ENCODE results near the gene NUTM1. TPM values are rescaled to one million over a fixed set of nuclear protein-coding genes. Genes with fewer than 3 reads are reported as not detected.
"Not testable (repeated sequence)": the region's sequence is repeated elsewhere in the genome, so short reads cannot be mapped to it uniquely, and the experiment has no call there.

Gene NUTM1
- total RNA-seq, 1 donor: not detected

DNA sequence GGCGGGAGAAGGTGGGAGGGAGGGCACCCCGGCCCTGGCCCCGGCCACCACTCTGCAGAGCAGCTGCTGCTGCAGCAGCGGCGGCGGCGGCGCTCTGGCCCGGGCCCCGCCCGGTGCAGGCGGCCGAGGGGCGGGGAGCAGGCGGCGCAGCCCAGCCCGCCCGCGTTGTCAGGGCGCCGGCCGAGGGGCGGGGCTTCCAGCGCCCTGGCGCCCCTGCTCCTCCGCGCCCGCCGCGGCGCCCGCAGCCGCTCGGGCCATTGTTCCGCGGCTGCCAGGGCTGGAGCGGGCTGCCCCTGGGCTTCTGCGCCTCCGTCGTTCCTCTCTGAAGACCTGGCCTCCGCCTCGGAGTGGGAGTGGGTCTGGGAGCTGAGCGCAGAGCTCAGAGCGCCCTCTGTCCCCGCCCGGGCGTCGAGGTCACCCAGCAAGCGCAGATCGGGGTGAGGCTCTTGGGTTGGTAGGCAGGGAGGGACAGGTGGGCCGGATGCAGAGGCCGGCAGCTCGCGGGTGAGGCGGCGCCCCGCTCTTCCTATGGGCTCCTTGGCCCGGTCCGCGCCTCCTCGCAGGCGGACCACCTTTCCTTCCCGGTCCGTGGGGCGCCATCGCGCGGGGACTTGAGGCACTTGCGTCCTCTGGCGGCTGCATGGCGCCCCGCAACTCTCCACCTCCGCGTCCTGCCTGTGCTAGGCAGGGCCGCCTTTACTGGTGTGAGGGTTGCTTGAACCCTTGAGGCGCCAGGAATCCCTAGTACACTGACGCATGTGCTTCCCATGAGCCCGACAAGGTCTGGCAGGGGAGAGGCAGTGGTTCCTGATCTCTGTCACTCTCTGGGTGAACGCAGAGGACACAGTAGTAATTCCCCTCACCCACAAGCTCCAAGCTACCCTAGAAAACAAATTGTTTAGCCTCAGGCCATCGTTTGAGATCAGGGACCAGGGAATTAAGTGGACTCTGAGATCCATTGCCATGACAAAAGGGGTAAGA, 24.3 kb downstream of the NUTM1 start, which contains the start of gene LPCAT4:
LPCAT4 (minus strand) TSS at position 96 of the 981 bp plus-strand sequence. CDS start 96 bp downstream, outside the sequence.
- peak within 1 kb of the TSS; percentile 68 for H3K4me3 ChIP-seq (ENCODE audit: low read length)
- no peaks in the 10 kb centered on the region for H3K27me3 ChIP-seq (ENCODE audit: insufficient read depth, low read length)
- H3K4me1 ChIP-seq (ENCODE audit: insufficient read depth, low read length): peaks cover 21% of the 10 kb centered on the region
- H3K9me3 ChIP-seq (ENCODE audit: low read depth, low read length): no peaks in the 10 kb centered on the region

DNA sequence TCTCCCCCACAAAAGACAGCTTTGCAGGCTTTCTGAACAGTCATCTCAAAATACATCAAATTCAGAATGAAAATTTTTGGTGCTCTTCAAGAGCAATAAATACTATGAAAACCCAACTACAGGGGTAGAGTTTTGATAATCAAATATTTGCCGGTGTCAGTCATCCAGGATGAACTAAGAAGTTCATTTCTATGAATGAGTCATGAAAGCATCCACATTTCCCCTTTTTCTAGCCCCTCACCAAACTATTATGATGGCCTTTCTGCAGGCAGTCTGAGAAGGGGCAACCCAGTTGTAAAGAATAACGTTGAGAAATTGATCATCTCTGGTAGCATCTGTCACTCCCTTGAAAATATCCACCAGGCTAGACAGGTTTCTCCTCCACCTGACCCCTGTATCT, 27.0 kb downstream of the NUTM1 start:
- Histone ChIP-seq H3K4me3 (ENCODE audit: low read length) (no peak overlapping the region), H3K4me1 (ENCODE audit: insufficient read depth, low read length) (peaks cover 21% of the 10 kb centered on the region), H3K9me3 (ENCODE audit: low read depth, low read length) (no peaks in the 10 kb centered on the region), H3K27me3 (ENCODE audit: insufficient read depth, low read length) (no peaks in the 10 kb centered on the region)

DNA sequence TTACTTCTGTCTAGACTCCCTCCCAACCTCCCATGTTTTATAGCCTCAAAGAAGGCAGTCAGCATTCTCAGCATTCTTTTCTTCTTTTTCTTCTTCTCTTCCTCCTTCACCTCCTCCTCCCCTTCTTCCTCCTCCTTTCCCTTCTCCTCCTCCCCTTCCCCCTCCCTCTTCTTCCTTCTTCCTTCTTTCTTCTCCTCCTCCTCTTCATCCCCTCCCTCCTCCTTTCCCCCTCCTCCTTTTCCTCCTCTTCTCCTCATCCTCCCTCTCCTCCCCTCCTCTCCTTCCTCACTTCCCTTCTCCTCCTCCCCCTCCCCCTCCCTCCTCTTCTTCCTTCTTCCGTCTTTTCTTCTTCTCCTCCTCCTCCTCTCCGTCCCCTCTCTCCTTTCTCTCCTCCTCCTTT, 27.5 kb downstream of the NUTM1 start:
- Histone ChIP-seq H3K4me1 (ENCODE audit: insufficient read depth, low read length) (peaks cover 18% of the 10 kb centered on the region), H3K9me3 (ENCODE audit: low read depth, low read length) (no peaks in the 10 kb centered on the region), H3K27me3 (ENCODE audit: insufficient read depth, low read length) (no peaks in the 10 kb centered on the region), H3K4me3 (ENCODE audit: low read length) (no peak overlapping the region)

DNA sequence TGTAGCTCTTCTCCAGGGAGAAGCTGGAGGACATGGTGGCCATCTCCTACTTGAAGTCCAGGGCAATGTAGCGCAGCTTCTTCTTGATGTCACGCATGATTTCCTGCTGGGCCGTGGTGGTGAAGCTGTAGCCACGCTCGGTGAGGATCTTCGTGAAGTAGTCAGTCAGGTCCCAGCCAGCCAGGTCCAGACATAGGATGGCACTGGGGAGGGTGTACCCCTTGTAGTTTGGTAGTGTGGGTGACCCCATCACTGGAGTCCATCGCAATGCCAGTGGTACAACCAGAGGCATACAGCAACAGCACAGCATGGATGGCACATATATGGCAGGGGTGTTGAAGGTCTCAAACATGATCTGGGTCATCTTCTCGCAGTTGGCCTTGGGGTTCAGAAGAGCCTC, 30.8 kb downstream of the NUTM1 start:
- no peaks in the 10 kb centered on the region for H3K9me3 ChIP-seq (ENCODE audit: low read depth, low read length)
- H3K27me3 ChIP-seq (ENCODE audit: insufficient read depth, low read length): no peaks in the 10 kb centered on the region
- no peak overlapping the region for H3K4me3 ChIP-seq (ENCODE audit: low read length)
- no peaks in the 10 kb centered on the region for H3K4me1 ChIP-seq (ENCODE audit: insufficient read depth, low read length)

DNA sequence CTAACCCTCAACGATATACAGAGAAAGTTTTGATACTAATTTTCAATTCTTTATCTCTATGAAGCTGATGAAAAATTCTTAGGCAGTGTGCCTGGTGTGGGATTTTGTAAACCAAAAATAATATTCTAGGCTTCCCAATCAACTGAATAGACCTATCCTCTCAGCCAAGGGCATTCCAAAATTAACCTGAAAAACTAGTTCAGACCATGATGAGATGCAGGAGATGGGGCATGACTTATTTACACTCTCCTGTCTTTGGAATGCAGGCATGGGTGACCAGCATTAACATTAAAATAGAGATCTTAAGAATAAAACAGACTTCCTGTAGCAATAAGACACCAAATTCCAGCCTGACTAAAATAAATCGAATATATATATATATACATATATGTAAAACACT, 31.7 kb downstream of the NUTM1 start:
- no peaks in the 10 kb centered on the region for H3K9me3 ChIP-seq (ENCODE audit: low read depth, low read length)
- no peaks in the 10 kb centered on the region for H3K4me1 ChIP-seq (ENCODE audit: insufficient read depth, low read length)
- no peaks in the 10 kb centered on the region for H3K27me3 ChIP-seq (ENCODE audit: insufficient read depth, low read length)
- H3K4me3 ChIP-seq (ENCODE audit: low read length): no peak overlapping the region

DNA sequence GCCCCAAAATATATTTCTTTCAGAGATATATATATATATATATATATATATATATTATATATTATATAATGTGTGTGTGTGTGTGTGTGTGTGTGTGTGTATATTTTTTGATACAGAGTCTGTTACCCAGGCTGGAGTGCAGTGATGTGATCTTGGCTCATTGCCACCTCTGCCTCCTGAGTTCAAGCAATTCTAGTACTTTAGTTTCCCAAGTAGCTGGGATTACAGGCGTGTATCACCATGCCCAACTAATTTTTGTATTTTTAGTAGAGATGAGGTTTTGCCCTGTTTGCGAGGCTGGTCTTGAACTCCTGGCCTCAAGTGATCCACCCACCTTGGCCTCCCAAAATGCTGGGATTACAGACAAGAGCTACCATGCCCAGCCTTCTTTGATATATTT, 32.4 kb downstream of the NUTM1 start:
- not testable (repeated sequence) for H3K4me1 ChIP-seq (ENCODE audit: insufficient read depth, low read length); H3K9me3 ChIP-seq (ENCODE audit: low read depth, low read length); H3K27me3 ChIP-seq (ENCODE audit: insufficient read depth, low read length); H3K4me3 ChIP-seq (ENCODE audit: low read length)

DNA sequence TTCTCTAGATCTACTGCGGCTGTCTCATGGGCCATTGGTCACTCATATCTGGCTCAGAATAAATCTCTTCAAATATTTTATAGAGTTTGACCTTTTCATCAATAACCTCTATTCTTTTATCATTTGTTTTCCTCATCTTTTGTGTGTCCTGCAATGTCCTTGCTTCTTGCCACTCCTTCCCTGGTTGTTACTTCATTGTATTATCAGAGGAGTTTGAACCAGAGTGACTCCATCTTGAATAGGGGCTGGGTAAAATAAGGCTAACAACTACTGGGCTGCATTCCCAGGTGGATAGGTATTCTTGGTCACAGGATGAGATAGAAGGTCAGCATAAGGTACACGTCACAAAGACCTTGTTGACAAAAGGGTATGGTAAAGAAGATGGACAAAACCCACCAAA, 33.7 kb downstream of the NUTM1 start:
- Histone ChIP-seq H3K27me3 (ENCODE audit: insufficient read depth, low read length) (no peaks in the 10 kb centered on the region), H3K4me1 (ENCODE audit: insufficient read depth, low read length) (no peaks in the 10 kb centered on the region), H3K9me3 (ENCODE audit: low read depth, low read length) (no peaks in the 10 kb centered on the region), H3K4me3 (ENCODE audit: low read length) (no peak overlapping the region)

DNA sequence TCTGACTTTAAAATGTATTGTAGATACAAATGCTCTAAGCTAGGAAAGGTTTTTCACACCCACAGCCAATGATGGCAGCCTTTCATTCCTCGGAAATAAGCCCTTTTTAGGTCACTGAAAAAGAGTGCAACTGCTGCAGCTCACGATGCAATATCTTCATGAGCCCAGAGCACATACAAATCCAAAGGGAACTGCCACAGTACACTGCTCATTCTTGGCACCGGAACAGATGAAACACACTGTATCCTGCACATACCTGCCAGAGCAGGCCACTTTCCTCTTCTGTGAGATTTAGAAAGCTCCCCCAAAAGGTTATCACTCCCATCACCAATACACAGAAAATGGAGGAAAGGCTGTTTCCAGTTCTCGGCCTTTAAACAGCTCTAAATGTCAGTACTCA, 37.4 kb downstream of the NUTM1 start:
- H3K27me3 ChIP-seq (ENCODE audit: insufficient read depth, low read length); H3K4me1 ChIP-seq (ENCODE audit: insufficient read depth, low read length); H3K4me3 ChIP-seq (ENCODE audit: low read length); H3K9me3 ChIP-seq (ENCODE audit: low read depth, low read length): not testable (repeated sequence)

DNA sequence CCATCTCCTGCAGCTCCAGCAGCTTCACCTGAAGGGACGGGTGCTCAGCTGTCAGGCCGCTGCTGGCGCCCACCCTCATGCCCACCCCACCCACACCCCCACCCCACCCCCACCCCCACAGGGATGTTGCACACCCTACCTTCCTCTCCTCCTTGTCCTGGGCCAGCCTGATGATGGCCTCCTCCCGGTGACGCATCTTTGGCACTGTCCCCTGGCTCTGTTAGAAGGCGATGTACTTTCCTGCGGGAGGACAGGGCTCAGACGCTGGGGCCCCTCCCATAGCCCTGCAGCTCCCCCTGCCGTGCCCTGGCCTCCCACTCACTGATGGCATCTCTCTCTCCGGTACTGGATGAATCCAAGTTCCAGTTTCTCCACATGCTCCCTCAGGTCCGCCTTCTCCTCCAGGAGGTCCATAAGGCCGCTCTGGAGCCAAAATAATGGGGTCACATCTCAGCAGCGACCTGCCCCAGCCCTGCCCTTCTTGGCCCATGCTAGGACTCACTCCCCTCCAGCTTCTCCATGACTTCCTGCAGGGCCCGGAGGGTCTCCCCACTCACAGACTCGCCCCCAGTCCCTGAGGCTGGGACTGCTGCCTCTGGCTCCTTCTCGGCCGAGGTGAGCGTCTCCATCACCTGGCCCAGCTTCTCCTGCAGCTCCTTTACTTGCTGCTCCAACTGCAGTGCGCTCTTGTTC, 38.9 kb downstream of the NUTM1 start:
- H3K4me1 ChIP-seq (ENCODE audit: insufficient read depth, low read length); H3K9me3 ChIP-seq (ENCODE audit: low read depth, low read length); H3K4me3 ChIP-seq (ENCODE audit: low read length); H3K27me3 ChIP-seq (ENCODE audit: insufficient read depth, low read length): not testable (repeated sequence)

DNA sequence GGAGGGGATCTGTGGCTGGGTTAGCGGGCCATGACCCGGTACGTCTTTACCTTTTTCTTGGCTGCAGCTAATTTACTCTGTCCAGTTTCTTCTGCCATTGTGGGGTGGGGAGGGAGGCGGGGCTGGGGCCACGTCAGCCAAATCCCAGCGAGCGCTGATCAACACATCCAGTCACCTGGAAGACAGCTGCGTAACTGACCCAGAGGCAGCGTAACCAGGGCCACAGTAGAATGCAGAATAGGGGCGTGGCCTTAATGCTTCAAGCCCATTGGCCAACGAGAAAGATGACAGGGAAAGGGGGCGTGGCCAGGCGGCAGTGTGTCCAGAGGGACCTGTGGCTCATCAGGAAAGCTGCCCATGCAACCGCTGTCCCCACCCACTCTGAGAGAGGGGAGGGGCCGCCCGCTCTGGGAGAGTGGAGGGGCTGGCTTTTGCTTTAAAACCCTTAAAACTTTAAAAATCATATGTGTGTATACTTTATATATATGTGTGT, 46.5 kb downstream of the NUTM1 start:
- not testable (repeated sequence) for H3K4me1 ChIP-seq (ENCODE audit: insufficient read depth, low read length); H3K9me3 ChIP-seq (ENCODE audit: low read depth, low read length); H3K27me3 ChIP-seq (ENCODE audit: insufficient read depth, low read length); H3K4me3 ChIP-seq (ENCODE audit: low read length)

DNA sequence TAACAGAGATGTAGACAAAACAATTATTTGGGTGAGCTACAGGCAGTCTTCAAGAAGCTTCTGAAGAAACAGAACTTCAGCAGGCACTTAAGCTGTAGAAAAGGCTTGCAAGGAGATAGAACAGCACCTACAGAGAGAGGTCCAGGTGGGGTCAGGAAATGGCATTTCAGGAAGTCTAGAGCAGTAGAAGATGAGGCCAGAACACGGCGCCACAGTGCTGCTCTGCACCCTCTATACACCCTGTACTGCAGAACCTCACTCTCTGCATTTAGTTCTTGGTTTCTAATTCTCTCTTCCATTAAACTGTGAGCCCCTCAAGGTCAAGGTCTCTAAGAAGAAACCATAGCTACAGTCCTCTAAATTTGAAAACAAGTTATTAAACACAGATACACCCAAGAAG, 49.9 kb downstream of the NUTM1 start:
- H3K9me3 ChIP-seq (ENCODE audit: low read depth, low read length); H3K4me1 ChIP-seq (ENCODE audit: insufficient read depth, low read length); H3K27me3 ChIP-seq (ENCODE audit: insufficient read depth, low read length); H3K4me3 ChIP-seq (ENCODE audit: low read length): not testable (repeated sequence)

DNA sequence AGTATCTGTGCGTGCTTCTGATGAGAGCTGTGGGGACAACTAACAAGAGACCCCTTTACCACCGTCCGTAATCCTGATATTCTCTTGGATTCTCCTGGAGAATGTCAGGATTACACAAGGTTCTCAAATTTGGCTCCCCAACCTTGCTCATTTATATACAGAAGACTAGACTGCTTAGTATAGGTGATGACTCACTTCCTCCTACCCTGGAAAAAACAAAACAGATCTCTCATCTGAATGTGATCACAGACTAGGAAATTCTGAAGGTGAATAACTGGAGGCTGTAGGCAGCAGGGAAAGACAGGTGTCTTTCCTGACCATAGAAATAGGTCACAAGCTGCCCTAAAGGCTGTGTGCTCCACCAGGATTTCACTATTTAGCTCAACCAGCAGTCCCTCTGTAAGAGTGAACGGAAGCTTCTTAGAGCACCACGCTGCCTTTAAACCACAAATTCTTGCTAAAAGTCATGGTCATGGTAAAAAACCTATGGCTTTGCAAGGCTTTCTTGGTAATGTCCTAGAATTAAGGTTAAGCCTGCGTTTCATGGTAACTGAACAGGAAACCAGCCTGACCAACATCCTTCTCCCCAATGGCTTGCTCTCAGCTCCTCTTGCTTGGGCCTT, 54.6 kb downstream of the NUTM1 start:
- H3K9me3 ChIP-seq (ENCODE audit: low read depth, low read length); H3K4me1 ChIP-seq (ENCODE audit: insufficient read depth, low read length); H3K4me3 ChIP-seq (ENCODE audit: low read length); H3K27me3 ChIP-seq (ENCODE audit: insufficient read depth, low read length): not testable (repeated sequence)

DNA sequence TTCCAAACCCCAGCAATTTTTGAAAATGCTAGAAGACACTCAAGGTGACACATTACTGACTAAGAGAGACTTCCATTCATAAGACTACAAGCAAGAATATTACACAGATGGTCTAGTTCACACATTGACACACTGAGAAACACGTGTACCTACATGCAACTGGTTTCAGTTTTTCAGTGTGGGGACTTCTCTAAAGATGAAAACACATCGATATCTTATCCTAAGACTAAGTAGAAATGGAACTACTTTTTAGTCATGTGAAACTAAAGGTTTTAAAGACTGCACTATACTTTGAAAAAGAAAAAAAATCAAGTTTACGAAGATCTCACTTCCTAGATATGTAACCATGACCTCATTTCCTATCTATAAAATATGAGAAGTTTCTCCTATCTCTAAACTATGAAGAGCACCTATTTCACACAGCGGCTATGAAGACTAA, 60.1 kb downstream of the NUTM1 start:
- H3K27me3 ChIP-seq (ENCODE audit: insufficient read depth, low read length); H3K4me3 ChIP-seq (ENCODE audit: low read length); H3K4me1 ChIP-seq (ENCODE audit: insufficient read depth, low read length); H3K9me3 ChIP-seq (ENCODE audit: low read depth, low read length): not testable (repeated sequence)

DNA sequence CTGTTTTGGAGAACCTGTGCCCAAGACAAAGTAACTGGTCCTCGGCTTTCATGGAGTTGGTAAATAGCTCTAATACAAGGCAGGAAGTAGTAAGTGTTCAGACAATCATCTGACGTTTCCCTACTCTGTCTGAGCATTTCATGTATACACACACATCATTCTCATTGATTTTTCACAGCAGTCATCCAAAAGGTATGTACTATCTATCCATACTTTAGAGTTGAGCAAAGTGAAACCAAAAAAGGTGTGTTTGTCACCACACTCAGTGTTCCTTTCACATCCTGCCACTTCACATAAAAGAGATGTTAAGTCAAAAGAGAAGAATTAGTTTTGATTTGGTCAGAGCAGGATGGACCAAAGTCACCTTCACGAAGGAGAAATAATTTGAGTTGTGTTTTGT, 60.8 kb downstream of the NUTM1 start:
- H3K4me3 ChIP-seq (ENCODE audit: low read length); H3K4me1 ChIP-seq (ENCODE audit: insufficient read depth, low read length); H3K27me3 ChIP-seq (ENCODE audit: insufficient read depth, low read length); H3K9me3 ChIP-seq (ENCODE audit: low read depth, low read length): not testable (repeated sequence)

Measured in mononuclear cell (primary cell).